Measurements from ENCODE around the gene TBXAS1.

Gene TBXAS1

GRCh38 chr7:139913845-139914135 is 84.7 kb downstream of the TBXAS1 start:
- in situ Hi-C loops (cut with MboI; ENCODE audit: low sequenced_read_pairs, unreplicated experiment), result no loop called here
- TF ChIP-seq CTCF (IDR thresholded peaks at IDR 0.05; ENCODE audit: borderline replicate concordance, control extremely low read depth, extremely low read depth, insufficient read depth, missing control alignments), result no peak
- DNase-seq (ENCODE audit: low spot score), result no peak

- TF ChIP-seq CTCF (IDR thresholded peaks at IDR 0.05; ENCODE audit: borderline replicate concordance, control extremely low read depth, extremely low read depth, insufficient read depth, missing control alignments), result no peak
- DNase-seq (ENCODE audit: low spot score), result no peak
- in situ Hi-C loops (cut with MboI; ENCODE audit: low sequenced_read_pairs, unreplicated experiment), result no loop called here
These were observed 85.5 kb downstream of the TBXAS1 start for GRCh38 chr7:139914306-139915267.

- in situ Hi-C loops (cut with MboI; ENCODE audit: low sequenced_read_pairs, unreplicated experiment), result no loop called here
- TF ChIP-seq CTCF (IDR thresholded peaks at IDR 0.05; ENCODE audit: borderline replicate concordance, control extremely low read depth, extremely low read depth, insufficient read depth, missing control alignments), result no peak
- DNase-seq (ENCODE audit: low spot score), result no peak
These were observed 86.3 kb downstream of the TBXAS1 start for GRCh38 chr7:139915268-139915863.

GRCh38 chr7:139915864-139916716 is 87.0 kb downstream of the TBXAS1 start:
- in situ Hi-C loops (cut with MboI; ENCODE audit: low sequenced_read_pairs, unreplicated experiment), result no loop called here
- peak; percentile 74 for DNase-seq (ENCODE audit: low spot score)
- no peak for TF ChIP-seq CTCF (IDR thresholded peaks at IDR 0.05; ENCODE audit: borderline replicate concordance, control extremely low read depth, extremely low read depth, insufficient read depth, missing control alignments)

- DNase-seq (ENCODE audit: low spot score), result peak; percentile 71
- no peak for TF ChIP-seq CTCF (IDR thresholded peaks at IDR 0.05; ENCODE audit: borderline replicate concordance, control extremely low read depth, extremely low read depth, insufficient read depth, missing control alignments)
- in situ Hi-C loops (cut with MboI; ENCODE audit: low sequenced_read_pairs, unreplicated experiment), result no loop called here
These were observed 87.8 kb downstream of the TBXAS1 start for GRCh38 chr7:139916717-139917395.

GRCh38 chr7:139917851-139918250 is 88.8 kb downstream of the TBXAS1 start:
- DNase-seq (ENCODE audit: low spot score), result no peak
- TF ChIP-seq CTCF (IDR thresholded peaks at IDR 0.05; ENCODE audit: borderline replicate concordance, control extremely low read depth, extremely low read depth, insufficient read depth, missing control alignments), result no peak
- in situ Hi-C loops (cut with MboI; ENCODE audit: low sequenced_read_pairs, unreplicated experiment), result no loop called here

Measured in GM13976 (cell line).